Measurements from ENCODE around the gene ETS1. TPM values are rescaled to one million over a fixed set of nuclear protein-coding genes. Genes with fewer than 3 reads are reported as not detected.

Gene ETS1
- polyA plus RNA-seq, 1 donor (not counting 4 experiments of a cell fraction or from before 2014, with no cell fraction given): 41.0 TPM

DNA sequence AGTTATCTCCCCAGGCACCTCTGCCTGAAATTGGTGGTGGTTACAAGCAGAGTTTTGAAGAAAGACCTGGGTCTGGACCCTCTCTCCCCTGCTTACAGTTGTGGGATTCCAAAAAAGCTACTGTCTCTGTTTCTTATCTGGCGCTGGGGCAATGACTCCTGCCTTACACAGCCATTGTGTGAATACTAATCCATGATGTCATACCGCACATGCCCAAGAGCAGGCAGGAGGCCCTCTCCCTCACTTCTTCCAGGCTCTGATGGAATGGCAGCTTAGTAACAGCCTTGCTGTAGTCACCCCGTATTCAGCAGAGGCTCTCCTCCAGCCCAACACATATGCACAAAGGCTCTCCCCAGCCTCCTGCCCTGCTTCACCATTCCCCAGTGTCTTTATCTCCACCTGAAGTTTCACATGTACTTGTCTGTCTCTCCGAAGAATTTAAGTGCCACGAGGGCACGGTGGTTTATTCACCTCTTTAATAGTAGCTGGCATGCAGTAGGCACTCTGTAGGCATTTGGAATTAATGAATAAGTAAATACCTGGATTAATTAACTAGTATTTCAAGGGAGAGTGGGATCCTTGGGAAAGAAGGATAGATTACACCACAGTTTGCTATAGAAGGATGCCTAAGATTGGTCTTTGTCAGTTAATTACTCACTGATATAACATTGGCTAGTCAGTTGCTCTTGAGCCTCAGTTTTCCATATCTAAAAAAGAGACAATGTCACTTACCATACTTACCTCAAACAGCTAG is 165.6 kb downstream of the ETS1 start:
- H3K27me3 ChIP-seq (ENCODE audit: control insufficient read depth, extremely low read depth, insufficient read depth, low read length): no peaks in the 10 kb centered on the region
- H3K9me3 ChIP-seq (ENCODE audit: control insufficient read depth, low read depth, low read length): no peaks in the 10 kb centered on the region
- no peak for FAIRE-seq
- H3K4me1 ChIP-seq (ENCODE audit: control insufficient read depth, extremely low read depth, insufficient read depth, low read length): no peaks in the 10 kb centered on the region
- no peaks in the 10 kb centered on the region for H4K20me1 ChIP-seq (ENCODE audit: control insufficient read depth, extremely low read depth, insufficient read depth, low read length)
- H2AFZ ChIP-seq (ENCODE audit: control insufficient read depth, low read length): no peak overlapping the region
- no peak for TF ChIP-seq EZH2 (IDR thresholded peaks at IDR 0.05; ENCODE audit: low read length)
- TF ChIP-seq, protein P1, sequence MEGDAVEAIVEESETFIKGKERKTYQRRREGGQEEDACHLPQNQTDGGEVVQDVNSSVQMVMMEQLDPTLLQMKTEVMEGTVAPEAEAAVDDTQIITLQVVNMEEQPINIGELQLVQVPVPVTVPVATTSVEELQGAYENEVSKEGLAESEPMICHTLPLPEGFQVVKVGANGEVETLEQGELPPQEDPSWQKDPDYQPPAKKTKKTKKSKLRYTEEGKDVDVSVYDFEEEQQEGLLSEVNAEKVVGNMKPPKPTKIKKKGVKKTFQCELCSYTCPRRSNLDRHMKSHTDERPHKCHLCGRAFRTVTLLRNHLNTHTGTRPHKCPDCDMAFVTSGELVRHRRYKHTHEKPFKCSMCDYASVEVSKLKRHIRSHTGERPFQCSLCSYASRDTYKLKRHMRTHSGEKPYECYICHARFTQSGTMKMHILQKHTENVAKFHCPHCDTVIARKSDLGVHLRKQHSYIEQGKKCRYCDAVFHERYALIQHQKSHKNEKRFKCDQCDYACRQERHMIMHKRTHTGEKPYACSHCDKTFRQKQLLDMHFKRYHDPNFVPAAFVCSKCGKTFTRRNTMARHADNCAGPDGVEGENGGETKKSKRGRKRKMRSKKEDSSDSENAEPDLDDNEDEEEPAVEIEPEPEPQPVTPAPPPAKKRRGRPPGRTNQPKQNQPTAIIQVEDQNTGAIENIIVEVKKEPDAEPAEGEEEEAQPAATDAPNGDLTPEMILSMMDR (optimal IDR thresholded peaks at IDR 0.05 in 1 of 3, IDR thresholded peaks at IDR 0.05 in 1 of 3, conservative IDR thresholded peaks at IDR 0.05 in 1 of 3; ENCODE audit: extremely low read depth in 1 of 3, insufficient read depth in 2 of 3, low read length in 3 of 3): no peak
- H3K4me3 ChIP-seq (ENCODE audit: control insufficient read depth in 2 of 3, extremely low read depth in 1 of 3, insufficient read depth in 2 of 3, low read depth in 1 of 3, low read length in 3 of 3): no peak overlapping the region
- H3K27ac ChIP-seq (ENCODE audit: control insufficient read depth, insufficient read depth, low read length): no peak overlapping the region
- no peaks in the 10 kb centered on the region for H3K79me2 ChIP-seq (ENCODE audit: control insufficient read depth, insufficient read depth, low read length)
- dilution Hi-C loops (cut with MboI; ENCODE audit: extremely low pct_ligation_motif_present, low sequenced_read_pairs): no loop called here
- no peak for DNase-seq (ENCODE audit: low read depth, low spot score)
- H3K36me3 ChIP-seq (ENCODE audit: control insufficient read depth in 2 of 2, extremely low read depth in 1 of 2, insufficient read depth in 2 of 2, low read length in 2 of 2): no peaks in the 10 kb centered on the region
- H3K4me2 ChIP-seq (ENCODE audit: control insufficient read depth, extremely low read depth, insufficient read depth, low read depth, low read length): no peak overlapping the region
- H3K9ac ChIP-seq (ENCODE audit: control insufficient read depth, extremely low read depth, insufficient read depth, low read length): no peak overlapping the region
- no peaks in the 10 kb centered on the region for H3K9me1 ChIP-seq (ENCODE audit: control insufficient read depth, extremely low read depth, insufficient read depth, low read length)

DNA sequence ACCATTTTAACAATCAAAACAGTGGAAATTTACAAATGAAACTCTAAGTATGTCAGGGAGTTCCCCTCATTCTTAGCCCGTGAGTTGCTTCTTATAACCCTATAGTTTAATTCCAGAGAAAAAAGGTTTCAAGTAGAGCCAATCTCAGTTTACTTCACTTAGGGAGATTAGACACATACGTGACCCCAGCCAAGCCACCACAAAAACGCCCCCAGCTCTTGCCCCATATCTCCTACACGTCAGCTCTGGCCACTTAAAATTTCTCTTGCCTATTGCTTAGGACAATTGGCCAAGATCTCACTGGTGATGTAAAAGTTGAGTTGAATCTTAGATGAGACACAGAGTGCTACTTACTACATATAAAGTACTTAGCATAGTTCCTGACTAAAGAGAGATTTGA is 166.4 kb downstream of the ETS1 start:
- Histone ChIP-seq H3K9ac (ENCODE audit: control insufficient read depth, extremely low read depth, insufficient read depth, low read length) (no peak overlapping the region), H3K9me1 (ENCODE audit: control insufficient read depth, extremely low read depth, insufficient read depth, low read length) (no peaks in the 10 kb centered on the region), H3K27ac (ENCODE audit: control insufficient read depth, insufficient read depth, low read length) (no peak overlapping the region), H4K20me1 (ENCODE audit: control insufficient read depth, extremely low read depth, insufficient read depth, low read length) (no peaks in the 10 kb centered on the region), H3K4me2 (ENCODE audit: control insufficient read depth, extremely low read depth, insufficient read depth, low read depth, low read length) (no peak overlapping the region), H3K27me3 (ENCODE audit: control insufficient read depth, extremely low read depth, insufficient read depth, low read length) (no peaks in the 10 kb centered on the region), H3K36me3 (ENCODE audit: control insufficient read depth in 2 of 2, extremely low read depth in 1 of 2, insufficient read depth in 2 of 2, low read length in 2 of 2) (no peaks in the 10 kb centered on the region), H3K4me3 (ENCODE audit: control insufficient read depth in 2 of 3, extremely low read depth in 1 of 3, insufficient read depth in 2 of 3, low read depth in 1 of 3, low read length in 3 of 3) (no peak overlapping the region), H3K79me2 (ENCODE audit: control insufficient read depth, insufficient read depth, low read length) (no peaks in the 10 kb centered on the region), H2AFZ (ENCODE audit: control insufficient read depth, low read length) (no peak overlapping the region), H3K4me1 (ENCODE audit: control insufficient read depth, extremely low read depth, insufficient read depth, low read length) (no peaks in the 10 kb centered on the region), H3K9me3 (ENCODE audit: control insufficient read depth, low read depth, low read length) (no peaks in the 10 kb centered on the region)
- FAIRE-seq (no peak), DNase-seq (ENCODE audit: low read depth, low spot score) (no peak)
- dilution Hi-C loops (cut with MboI; ENCODE audit: extremely low pct_ligation_motif_present, low sequenced_read_pairs): no loop called here
- no peak for TF ChIP-seq EZH2 (IDR thresholded peaks at IDR 0.05; ENCODE audit: low read length)
- TF ChIP-seq, protein P1 (optimal IDR thresholded peaks at IDR 0.05 in 1 of 3, IDR thresholded peaks at IDR 0.05 in 1 of 3, conservative IDR thresholded peaks at IDR 0.05 in 1 of 3; ENCODE audit: extremely low read depth in 1 of 3, insufficient read depth in 2 of 3, low read length in 3 of 3): no peak

Measured in keratinocyte (primary cell).